SK-N-SH (cell line): ENCODE data around the gene COL23A1.

ENCODE experiments used
- CTCF ChIP-seq: fragments of 200-600 bp; sonication (generic); IDR thresholded peaks from 2 replicates; pipeline ENCODE4 v1.6.1; 2017; ENCODE audit warnings: antibody characterized with exemption, mild to moderate bottlenecking, moderate library complexity
- EZH2phosphoT487 ChIP-seq: fragments of 200-600 bp; sonication (generic); IDR thresholded peaks from 2 replicates; pipeline ENCODE4 v1.6.1; 2017; ENCODE audit warnings: low read depth, mixed run types, mild to moderate bottlenecking, antibody characterized with exemption, moderate library complexity, borderline replicate concordance
- MXI1 ChIP-seq: IDR thresholded peaks from 2 replicates; pipeline ENCODE4 v1.6.1; 2012; ENCODE audit warnings: mild to moderate bottlenecking, low read depth, low read length, improper control_type of control experiment
- NFIC ChIP-seq: IDR thresholded peaks from 2 replicates; pipeline ENCODE4 v1.4.0; 2012; ENCODE audit warnings: borderline replicate concordance
- POLR2AphosphoS5 ChIP-seq: IDR thresholded peaks from 2 replicates; pipeline ENCODE4 v1.6.1; 2012; ENCODE audit warnings: low read depth, low read length
- RAD21 ChIP-seq: IDR thresholded peaks from 2 replicates; pipeline ENCODE4 v1.6.1; 2012; ENCODE audit warnings: mild to moderate bottlenecking, low read length
- SMC3 ChIP-seq: IDR thresholded peaks from 2 replicates; pipeline ENCODE4 v1.6.1; 2012; ENCODE audit warnings: low read depth, low read length, improper control_type of control experiment
- YY1 ChIP-seq: IDR thresholded peaks from 2 replicates; pipeline ENCODE4 v1.4.0; 2012; ENCODE audit warnings: low read depth, mild to moderate bottlenecking

- TF ChIP-seq POLR2AphosphoS5 (no peak; the same call in 1 of the 2 replicates), CTCF (no peak), NFIC (no peak), SMC3 (no peak), YY1 (no peak), EZH2phosphoT487 (no peak), RAD21 (no peak), MXI1 (peak; percentile 50)
These were observed 385.1 kb downstream of the COL23A1 start for GRCh38 chr5:178204935-178205748.
